Fibroblast of skin of left quadriceps (primary cell): ENCODE measurements around the gene CCDC12.

Source experiments
- DNase-seq, 2 experiments: peaks; one replicate each; pipeline ENCODE4 v3.0.0-alpha.2; 2013; ENCODE audit warnings: low read depth in 2 of 2

Gene CCDC12

GRCh38 chr3:46955801-46956259 lies 20.7 kb downstream of the CCDC12 start:
- no peak for DNase-seq

GRCh38 chr3:46955157-46955556 lies 21.4 kb downstream of the CCDC12 start:
- DNase-seq, result no peak

DNA sequence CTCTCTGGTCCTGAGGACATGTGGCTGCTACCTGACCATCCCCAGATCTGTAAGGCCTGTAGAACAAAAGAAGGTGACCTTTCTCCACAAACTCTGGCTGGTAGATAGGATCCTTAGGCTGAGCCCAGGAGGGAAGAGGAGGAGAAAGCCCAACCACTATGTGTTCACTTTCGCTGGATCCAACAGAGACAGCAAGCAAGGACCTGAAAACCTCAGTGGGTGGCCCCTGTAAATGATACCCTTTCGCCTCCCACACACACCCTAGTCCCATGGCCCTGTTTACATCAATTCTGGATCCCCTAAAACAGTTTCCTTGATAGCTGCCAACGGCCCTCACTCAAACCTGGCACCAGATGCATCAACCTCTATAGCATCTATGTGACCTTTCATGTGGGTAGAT lies 22.4 kb downstream of the CCDC12 start:
- DNase-seq, result no peak

- DNase-seq, result no peak
These were observed 23.1 kb downstream of the CCDC12 start for GRCh38 chr3:46953234-46954010.

- no peak for DNase-seq
These were observed 23.7 kb downstream of the CCDC12 start for GRCh38 chr3:46952813-46953212.

DNA sequence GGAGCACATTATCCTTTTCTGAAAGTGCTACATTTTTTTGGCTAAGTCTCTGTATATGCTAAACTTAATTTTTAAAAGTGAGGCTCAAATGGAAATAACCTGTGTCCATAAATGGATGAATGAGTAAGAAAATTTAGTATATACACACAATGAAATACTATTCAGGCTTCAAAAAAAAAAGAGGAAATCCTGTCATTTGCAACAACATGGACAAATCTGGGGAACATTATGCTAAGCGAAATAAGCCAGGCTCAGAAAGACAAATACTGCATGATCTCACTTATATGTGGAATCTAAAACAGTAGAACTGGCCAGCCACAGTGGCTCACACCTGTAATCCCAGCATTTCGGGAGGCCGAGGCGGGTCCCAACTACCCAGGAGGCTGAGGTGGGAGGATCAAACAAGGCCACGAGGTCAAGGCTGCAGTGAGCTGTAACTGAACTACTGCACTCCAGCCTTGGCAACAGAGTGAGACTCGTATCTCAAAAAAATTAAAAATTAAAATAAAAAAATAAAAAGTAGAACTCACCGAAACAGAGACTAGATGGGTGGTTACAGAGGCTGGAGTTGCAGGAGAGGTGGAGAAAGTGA lies 25.8 kb downstream of the CCDC12 start:
- no peak for DNase-seq

- no peak for DNase-seq
These were observed 26.4 kb downstream of the CCDC12 start for GRCh38 chr3:46950177-46950576.

DNA sequence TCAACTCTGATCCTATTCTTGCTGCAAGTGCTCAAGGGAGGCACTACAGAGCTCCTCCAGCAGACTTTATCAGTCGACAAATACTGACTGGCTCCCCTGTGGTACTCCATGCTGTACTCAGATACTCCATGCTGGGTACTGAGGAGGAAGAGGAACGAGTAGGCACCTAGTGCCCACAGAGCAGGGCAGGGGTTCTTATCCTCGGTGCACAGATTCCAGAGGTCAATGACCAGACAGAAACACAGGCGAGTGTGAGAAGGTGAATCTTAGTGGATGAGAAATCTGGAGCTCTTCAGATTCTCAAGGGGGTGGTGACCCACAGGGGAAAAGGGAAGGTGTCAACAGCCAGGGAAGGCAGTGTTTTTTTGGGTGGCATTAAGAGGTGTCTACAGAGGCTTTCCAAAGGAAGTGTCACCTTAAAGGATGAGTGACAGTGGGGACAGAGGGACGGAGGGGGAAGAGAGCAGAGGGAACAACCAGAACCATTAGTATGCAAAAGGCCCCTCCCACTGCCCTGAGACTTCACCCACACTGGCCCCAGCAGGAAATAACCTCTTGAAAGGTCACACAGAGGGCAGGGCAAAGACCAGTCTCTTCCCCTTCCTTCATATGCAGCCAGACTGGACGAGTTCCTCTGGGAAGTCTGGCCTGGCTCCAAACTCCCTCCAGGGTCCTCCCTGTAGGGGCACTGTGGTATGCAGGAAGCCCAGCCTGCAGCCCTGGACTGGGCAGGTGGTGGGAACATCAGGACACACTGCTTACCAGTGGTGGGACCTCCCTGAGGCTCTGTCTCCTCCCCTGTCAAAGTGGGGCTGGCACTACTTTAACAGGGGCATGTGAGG lies 27.5 kb downstream of the CCDC12 start:
- DNase-seq, result no peak

DNA sequence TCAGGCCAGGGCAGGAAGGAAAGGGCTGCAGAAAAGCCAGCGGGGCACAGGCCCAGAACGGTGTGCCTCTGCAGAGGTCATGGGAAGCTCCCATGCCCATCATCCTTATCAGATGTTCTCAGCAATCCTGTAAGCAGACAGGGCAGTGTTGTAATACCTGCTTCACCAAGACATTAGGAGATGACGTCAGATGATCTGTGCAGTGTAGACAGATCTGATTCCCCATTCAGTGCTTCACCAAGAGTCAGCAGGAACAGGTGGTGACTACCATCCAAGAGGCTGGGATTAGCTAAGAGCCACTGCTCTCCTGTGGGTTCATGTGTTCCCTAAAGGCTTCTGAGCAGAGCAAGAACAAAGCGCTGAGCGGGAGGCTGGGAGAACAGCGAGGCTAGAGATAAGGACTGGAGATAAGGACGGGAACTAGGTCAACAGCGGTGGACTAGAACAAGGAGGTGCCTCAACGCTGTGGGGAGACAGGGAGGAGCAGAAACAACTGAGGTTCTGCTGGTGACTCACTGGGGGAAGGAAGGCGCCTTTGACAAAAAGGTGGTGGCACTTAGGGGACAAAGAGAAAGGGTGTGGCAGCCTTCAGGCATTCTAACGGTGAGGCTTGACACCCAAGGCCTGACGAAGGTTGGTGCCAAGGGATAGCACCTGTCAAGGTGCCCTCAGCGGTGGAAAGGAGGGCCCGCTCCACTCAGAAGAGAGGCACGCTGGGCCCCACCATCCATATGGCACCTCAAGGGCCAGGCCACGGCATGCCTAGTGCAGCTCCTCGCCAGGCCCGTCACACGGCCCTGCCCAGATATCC lies 28.4 kb downstream of the CCDC12 start:
- DNase-seq, result no peak

DNA sequence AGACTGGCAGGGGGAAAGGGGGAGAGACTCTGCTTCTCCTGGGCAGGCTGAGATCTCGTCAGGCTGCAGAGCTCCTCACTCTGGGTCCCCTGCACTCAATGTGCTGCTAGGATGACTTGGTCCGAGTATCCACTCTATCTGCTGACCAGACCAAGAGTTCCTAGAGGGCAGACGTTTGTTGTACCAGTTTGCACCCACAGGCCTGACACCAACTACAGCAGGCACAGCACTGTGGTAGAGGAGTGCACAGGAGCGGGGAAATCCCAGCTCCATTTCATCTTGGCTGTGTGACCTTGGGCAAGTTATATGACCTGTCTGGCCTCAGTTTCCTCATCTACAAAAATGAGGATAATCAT lies 29.0 kb downstream of the CCDC12 start:
- DNase-seq, result no peak

GRCh38 chr3:46946856-46947545 lies 29.5 kb downstream of the CCDC12 start:
- DNase-seq, result no peak

DNA sequence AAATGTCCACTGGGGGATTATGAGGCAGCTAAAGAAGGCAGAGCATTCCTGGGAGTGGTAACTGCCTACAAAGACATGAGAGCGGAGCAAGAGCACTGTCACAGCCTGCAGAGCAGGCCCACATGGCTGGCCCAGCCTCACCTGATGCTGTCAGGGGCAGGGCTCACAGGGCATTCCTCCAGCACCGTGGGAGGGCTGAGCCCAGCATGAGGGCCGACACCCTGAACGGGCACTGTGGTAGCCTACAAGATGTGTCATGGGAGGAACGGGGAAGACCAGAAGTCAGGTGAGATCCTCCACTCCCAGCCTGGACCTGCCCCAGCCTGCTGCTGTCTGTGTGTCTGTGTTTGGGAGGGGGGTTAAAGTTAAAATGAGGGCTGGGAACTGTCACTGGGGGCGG lies 30.1 kb downstream of the CCDC12 start:
- DNase-seq, result no peak

DNA sequence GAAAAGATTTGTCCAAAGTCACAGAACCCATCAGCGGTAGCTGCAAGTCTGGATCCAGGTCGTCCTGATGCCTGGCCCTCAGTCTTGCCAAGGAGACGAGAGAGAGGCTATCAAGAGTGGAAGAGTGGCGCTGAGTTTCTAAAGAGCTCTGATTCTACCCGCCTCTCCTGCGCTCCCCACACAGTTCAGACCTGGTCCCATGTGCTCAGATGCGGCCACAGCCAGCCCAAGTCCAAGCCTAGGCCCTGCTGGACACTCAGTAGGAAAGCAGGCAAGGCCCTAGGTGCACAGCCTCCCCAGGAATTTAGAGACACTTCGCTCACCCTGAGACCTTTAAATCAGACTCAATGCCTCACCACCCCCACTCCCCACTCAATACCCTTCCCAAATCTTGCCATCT lies 32.4 kb downstream of the CCDC12 start:
- no peak for DNase-seq

GRCh38 chr3:46943237-46944187 lies 33.0 kb downstream of the CCDC12 start:
- DNase-seq, result no peak

GRCh38 chr3:46942481-46943236 lies 33.9 kb downstream of the CCDC12 start:
- no peak for DNase-seq

GRCh38 chr3:46942076-46942475 lies 34.5 kb downstream of the CCDC12 start:
- no peak for DNase-seq

DNA sequence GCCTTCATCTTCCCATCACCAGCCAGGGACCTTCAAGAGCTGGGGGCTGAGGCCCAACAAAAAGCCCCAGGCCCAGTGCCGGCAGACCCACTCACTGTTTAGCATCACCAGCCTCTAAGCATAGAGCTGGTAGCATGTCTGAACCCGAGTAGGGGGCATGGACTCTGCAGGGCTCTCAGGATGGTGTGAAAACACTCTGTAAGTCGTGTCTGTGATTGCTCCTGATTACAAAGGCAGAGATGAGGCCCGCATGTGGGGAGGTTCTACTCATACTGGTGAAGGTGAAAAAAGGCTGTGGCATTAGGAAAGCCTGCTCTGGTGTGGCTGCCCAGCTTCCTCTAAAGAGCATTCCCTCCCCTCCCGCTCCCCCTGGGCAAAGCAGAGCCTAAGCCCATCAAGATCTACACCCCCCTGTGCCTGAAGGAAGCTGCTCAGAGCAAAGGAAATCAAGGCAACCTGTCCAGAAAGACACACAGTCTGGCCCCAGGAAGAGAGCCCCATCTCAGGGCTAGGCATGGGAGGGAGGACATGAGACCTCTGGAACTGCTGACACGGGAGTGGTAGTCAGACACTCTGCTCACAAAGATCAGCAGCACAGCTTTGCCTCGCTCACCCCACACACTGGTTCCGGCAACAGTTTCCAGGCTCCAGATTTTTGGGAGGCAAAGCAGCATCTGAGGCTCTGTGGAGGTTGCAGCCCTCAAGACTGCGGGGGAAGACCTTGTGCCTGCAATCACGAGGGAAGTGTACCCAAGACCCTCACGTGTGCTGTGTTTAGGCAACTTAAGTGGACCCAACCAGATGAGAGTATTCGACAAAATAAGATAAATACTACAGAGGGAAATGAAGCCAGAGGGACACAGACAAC lies 36.7 kb downstream of the CCDC12 start:
- no peak for DNase-seq

DNA sequence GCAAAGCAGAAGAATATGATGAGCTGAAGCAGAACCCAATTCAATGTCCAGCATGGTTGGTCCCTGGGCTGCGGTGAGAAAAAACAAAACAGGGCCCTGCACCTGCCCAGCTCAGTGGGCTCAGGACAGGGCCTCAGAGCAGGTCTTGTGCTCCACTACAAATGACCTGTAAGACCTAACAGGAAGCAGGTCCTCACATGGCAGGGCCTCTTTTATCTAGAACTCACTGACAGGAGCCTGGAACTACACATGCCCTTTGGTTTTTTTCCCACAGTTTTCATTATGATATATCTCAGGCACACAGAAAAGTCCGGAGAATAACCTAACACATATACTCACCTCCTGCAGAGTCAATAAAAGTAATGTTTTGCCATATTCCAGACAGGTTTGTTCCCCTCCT lies 38.4 kb downstream of the CCDC12 start:
- DNase-seq, result no peak
